T47D (cell line): ENCODE measurements around the gene NPAP1.

Experiments
- DNase-seq, 2 experiments: peaks; one replicate each; pipeline versions ENCODE4 v3.0.0 to v3.0.0-alpha.2; 2011 to 2012; ENCODE audit warnings: low read depth in 1 of 2, low spot score in 1 of 2
- JUND ChIP-seq: IDR thresholded peaks from 2 replicates; pipeline ENCODE4 v1.6.1; 2012; ENCODE audit warnings: low read depth
- in situ Hi-C: cut with HindIII; loops from 2 replicates; pipeline ENCODE4 v1.10.0; 2016; ENCODE audit warnings: low sequenced_read_pairs, low pct_unique_long_range_greater_than_20kb

Gene NPAP1

DNA sequence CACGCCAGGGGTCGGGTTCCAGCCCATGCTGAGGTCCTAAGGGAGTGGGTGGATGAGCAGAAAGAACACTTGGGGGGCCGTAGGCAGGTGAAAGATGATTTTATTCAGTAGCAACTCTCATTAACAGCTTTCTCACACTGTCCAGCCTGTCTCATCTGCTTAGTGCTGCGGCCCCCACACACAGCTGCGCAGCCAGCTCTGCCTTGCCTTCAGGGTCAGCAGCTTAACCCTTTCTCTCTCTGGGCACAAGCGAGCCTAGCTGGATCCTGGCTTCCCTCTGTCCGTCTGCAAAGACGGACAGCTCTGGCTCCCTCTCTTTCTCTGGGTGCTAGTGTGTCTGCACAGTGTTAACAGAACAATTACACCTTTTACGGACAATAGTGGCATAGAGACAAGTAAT is 21.3 kb downstream of the NPAP1 start:
- no peak for TF ChIP-seq JUND
- no peak for DNase-seq
- in situ Hi-C loops, result no loop called here

DNA sequence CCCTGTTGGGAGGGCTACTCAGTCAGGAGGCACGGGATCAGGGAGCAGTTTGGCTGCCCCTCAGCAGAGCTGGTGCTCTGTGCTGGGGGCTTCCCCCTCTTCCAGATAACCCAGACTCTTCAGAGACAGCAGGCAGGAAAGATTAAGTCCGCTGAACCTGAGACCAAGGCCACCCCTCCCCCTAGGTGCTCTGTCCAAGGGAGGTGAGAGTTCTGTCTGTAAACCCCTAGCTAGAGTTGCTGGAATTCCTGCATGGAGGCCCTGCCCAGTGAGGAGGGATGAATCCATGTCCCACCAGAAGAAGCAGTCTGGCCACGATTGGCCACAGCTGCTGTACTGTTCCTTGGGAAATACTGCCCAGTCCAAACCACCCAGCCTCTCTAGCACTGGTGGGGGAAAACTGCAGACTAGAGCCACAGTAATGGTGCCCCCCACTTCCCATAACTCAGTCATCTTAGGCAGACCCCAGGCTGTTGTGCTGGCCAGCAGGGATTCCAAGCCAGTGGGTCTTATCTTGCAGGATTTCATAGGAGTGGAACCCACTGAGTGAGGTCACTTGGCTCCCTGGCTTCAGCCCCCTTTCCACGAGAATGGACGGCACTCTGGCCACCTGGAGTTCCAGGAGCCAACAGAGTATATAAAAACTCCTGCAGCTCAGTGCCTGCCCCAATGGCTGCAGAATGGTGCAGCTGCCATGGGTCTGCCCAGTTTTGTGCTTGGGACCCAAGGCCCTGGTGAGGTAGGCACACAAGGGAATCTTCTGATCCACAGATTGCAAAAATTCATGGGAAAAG is 42.9 kb downstream of the NPAP1 start:
- in situ Hi-C loops, result no loop called here
- no peak for DNase-seq
- TF ChIP-seq JUND, result no peak

DNA sequence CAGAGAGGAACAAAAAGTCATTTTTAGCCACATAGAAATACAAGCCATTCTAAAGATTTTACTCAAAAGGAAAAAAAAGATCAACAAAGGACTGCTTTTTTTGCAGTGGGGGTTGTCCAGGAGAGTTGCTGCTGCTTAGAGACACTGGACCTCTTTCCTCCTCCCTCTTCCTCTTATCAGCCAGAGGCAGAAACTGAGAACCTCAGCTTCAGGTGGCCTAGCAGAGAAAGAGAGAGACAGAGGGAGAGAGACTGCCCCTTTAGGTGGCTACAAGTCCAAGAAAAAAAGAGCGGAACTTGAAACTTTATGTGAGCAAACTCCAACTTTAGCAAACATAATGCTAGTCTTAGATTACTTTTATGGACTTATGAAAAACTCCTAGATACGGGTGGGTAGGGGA is 54.2 kb downstream of the NPAP1 start:
- in situ Hi-C loops, result no loop called here
- DNase-seq, result no peak
- TF ChIP-seq JUND, result no peak
